Measurements from ENCODE around the gene MROH7.

DNA sequence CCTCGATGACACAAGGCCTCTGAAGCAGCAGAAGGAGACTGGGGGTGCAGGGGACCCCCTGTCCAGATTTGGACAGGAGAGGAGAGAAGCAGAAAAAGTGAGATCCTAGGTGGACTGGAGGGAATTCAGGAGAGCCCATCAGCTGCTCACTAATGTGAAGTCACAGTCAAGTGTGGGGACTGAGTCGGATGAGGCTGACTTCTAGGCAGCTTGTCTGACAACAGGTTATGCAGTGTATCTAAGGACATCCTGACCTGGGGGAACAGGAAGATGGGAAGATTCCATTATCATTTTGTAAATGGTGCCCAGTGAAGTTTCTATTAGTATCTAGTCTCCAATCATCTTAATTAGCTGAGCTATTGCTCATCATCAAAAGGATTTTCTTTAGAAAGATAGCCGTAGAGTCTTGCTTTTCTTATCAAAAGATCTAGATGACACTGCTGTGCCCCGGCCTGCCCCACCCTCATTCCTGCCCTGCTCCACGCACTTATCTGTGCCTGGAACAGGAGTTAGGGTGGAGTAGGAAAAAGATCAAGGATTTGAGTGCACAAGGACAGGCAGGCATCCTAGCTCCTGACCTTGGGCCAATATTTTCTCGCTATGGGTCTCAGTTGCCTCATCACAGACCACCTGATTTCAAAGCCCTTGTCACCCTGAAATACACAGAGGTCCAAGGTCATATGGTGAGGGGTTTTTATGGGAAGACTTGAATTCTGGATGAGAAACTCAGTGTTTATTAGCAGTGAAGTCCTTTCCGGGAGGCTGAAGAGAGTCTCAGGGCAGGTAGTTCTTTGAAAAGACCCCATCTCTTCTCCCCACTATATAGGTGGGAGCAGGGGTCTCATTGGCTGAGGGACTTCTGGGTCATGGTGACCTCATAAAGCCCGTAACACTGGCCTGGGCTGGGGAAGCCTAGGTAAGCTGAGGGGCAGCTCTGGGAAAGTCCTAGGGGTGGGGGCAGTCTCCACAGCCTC, at the start of gene MROH7:
- TF ChIP-seq, protein P1, sequence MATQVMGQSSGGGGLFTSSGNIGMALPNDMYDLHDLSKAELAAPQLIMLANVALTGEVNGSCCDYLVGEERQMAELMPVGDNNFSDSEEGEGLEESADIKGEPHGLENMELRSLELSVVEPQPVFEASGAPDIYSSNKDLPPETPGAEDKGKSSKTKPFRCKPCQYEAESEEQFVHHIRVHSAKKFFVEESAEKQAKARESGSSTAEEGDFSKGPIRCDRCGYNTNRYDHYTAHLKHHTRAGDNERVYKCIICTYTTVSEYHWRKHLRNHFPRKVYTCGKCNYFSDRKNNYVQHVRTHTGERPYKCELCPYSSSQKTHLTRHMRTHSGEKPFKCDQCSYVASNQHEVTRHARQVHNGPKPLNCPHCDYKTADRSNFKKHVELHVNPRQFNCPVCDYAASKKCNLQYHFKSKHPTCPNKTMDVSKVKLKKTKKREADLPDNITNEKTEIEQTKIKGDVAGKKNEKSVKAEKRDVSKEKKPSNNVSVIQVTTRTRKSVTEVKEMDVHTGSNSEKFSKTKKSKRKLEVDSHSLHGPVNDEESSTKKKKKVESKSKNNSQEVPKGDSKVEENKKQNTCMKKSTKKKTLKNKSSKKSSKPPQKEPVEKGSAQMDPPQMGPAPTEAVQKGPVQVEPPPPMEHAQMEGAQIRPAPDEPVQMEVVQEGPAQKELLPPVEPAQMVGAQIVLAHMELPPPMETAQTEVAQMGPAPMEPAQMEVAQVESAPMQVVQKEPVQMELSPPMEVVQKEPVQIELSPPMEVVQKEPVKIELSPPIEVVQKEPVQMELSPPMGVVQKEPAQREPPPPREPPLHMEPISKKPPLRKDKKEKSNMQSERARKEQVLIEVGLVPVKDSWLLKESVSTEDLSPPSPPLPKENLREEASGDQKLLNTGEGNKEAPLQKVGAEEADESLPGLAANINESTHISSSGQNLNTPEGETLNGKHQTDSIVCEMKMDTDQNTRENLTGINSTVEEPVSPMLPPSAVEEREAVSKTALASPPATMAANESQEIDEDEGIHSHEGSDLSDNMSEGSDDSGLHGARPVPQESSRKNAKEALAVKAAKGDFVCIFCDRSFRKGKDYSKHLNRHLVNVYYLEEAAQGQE (IDR thresholded peaks at IDR 0.05; ENCODE audit: insufficient read depth in 1 of 2, low read depth in 2 of 2, low read length in 2 of 2), result no peak
- no peak for TF ChIP-seq POLR2AphosphoS5 (IDR thresholded peaks at IDR 0.05; ENCODE audit: low read depth, low read length)
- TF ChIP-seq TAF1 (IDR thresholded peaks at IDR 0.05; ENCODE audit: borderline replicate concordance, insufficient read depth, low read length), result no peak
- TF ChIP-seq SIN3A (IDR thresholded peaks at IDR 0.05; ENCODE audit: borderline replicate concordance, insufficient read depth, low read length), result no peak
- no peak for TF ChIP-seq FOXP2 (optimal IDR thresholded peaks at IDR 0.05; ENCODE audit: borderline replicate concordance, extremely low read depth, extremely low read length, insufficient read depth)

All from PFSK-1 (cell line).